ENCODE measurements around the gene TOX3. TPM values are rescaled to one million over a fixed set of nuclear protein-coding genes. Genes with fewer than 3 reads are reported as not detected.

TOX3 gene
- total RNA-seq, 1 donor from 2014 or later, result 48.1 TPM

GRCh38 chr16:52455549-52456277, 91.2 kb downstream of the TOX3 start:
- peaks cover 97% of the 10 kb centered on the region for H3K79me2 ChIP-seq (ENCODE audit: low read depth)
- H3K4me1 ChIP-seq, result peaks cover 35% of the 10 kb centered on the region
- Mint-ChIP-seq H3K27me3 (ENCODE audit: insufficient read depth, low read depth) (peaks cover 4% of the 10 kb centered on the region), H3K4me3 (no peak overlapping the region), H3K4me1 (peaks cover 34% of the 10 kb centered on the region), H3K27ac (no peak overlapping the region), H3K9me3 (peaks cover 3% of the 10 kb centered on the region), H3K36me3 (peaks cover 40% of the 10 kb centered on the region)
- H3K4me2 ChIP-seq, result peak overlapping the region; percentile 63
- H3K27ac ChIP-seq, result peak overlapping the region; percentile 86
- H3K4me3 ChIP-seq, result no peak overlapping the region
- H3K9ac ChIP-seq, result no peak overlapping the region
- H3K9me3 ChIP-seq (ENCODE audit: low read depth), result no peaks in the 10 kb centered on the region
- DNase-seq (ENCODE audit: low spot score), result no peak
- no peaks in the 10 kb centered on the region for H3K27me3 ChIP-seq
- peaks cover 55% of the 10 kb centered on the region for H4K20me1 ChIP-seq (ENCODE audit: low read depth)
- H3F3A ChIP-seq (ENCODE audit: low read depth), result peaks cover 44% of the 10 kb centered on the region
- no peak overlapping the region for H2AFZ ChIP-seq (replicated peaks)
- peaks cover 15% of the 10 kb centered on the region for H3K36me3 ChIP-seq
- TF ChIP-seq EZH2phosphoT487 (IDR thresholded peaks at IDR 0.05) (no peak), EZH2 (IDR thresholded peaks at IDR 0.05) (no peak)
- TF ChIP-seq, protein P1, sequence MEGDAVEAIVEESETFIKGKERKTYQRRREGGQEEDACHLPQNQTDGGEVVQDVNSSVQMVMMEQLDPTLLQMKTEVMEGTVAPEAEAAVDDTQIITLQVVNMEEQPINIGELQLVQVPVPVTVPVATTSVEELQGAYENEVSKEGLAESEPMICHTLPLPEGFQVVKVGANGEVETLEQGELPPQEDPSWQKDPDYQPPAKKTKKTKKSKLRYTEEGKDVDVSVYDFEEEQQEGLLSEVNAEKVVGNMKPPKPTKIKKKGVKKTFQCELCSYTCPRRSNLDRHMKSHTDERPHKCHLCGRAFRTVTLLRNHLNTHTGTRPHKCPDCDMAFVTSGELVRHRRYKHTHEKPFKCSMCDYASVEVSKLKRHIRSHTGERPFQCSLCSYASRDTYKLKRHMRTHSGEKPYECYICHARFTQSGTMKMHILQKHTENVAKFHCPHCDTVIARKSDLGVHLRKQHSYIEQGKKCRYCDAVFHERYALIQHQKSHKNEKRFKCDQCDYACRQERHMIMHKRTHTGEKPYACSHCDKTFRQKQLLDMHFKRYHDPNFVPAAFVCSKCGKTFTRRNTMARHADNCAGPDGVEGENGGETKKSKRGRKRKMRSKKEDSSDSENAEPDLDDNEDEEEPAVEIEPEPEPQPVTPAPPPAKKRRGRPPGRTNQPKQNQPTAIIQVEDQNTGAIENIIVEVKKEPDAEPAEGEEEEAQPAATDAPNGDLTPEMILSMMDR (IDR thresholded peaks at IDR 0.05), result no peak

GRCh38 chr16:52453644-52454043, 93.3 kb downstream of the TOX3 start:
- H3K27me3 ChIP-seq, result no peaks in the 10 kb centered on the region
- TF ChIP-seq, protein P1 (IDR thresholded peaks at IDR 0.05), result no peak
- TF ChIP-seq EZH2phosphoT487 (IDR thresholded peaks at IDR 0.05) (no peak), EZH2 (IDR thresholded peaks at IDR 0.05) (no peak)
- H3F3A ChIP-seq (ENCODE audit: low read depth), result peaks cover 29% of the 10 kb centered on the region
- H2AFZ ChIP-seq (replicated peaks), result no peak overlapping the region
- Mint-ChIP-seq H3K9me3 (peaks cover 3% of the 10 kb centered on the region), H3K36me3 (peaks cover 57% of the 10 kb centered on the region), H3K4me1 (peaks cover 26% of the 10 kb centered on the region), H3K4me3 (no peak overlapping the region), H3K27me3 (ENCODE audit: insufficient read depth, low read depth) (peaks cover 4% of the 10 kb centered on the region), H3K27ac (no peak overlapping the region)
- no peak for DNase-seq (ENCODE audit: low spot score)
- H3K9me3 ChIP-seq (ENCODE audit: low read depth), result no peaks in the 10 kb centered on the region
- no peak overlapping the region for H3K4me2 ChIP-seq
- peaks cover 25% of the 10 kb centered on the region for H3K4me1 ChIP-seq
- H3K9ac ChIP-seq, result no peak overlapping the region
- H3K79me2 ChIP-seq (ENCODE audit: low read depth), result peaks cover 97% of the 10 kb centered on the region
- H3K36me3 ChIP-seq, result peaks cover 22% of the 10 kb centered on the region
- H4K20me1 ChIP-seq (ENCODE audit: low read depth), result peaks cover 58% of the 10 kb centered on the region
- H3K27ac ChIP-seq, result no peak overlapping the region
- no peak overlapping the region for H3K4me3 ChIP-seq

DNA sequence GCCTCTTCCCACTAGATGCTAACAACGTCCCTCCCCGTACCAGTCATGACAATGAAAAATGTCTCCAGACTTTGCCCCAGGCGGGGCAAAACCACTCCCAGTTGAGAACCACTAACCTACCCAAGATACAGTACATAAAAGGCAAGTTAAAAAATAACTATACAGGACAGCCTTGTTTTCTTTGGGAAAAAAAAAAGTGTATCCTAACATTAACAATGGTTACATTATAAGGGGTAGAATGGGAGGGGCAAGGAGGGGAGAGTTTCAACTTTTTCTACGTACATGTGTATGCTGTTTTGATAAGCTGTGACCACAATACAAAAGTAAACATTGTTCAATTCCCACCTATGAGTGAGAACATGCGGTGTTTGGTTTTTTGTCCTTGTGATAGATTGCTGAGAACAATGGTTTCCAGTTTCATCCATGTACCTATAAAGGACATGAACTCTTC, 94.9 kb downstream of the TOX3 start:
- H3K79me2 ChIP-seq (ENCODE audit: low read depth), result peaks cover 97% of the 10 kb centered on the region
- Mint-ChIP-seq H3K27ac (no peak overlapping the region), H3K9me3 (peaks cover 3% of the 10 kb centered on the region), H3K27me3 (ENCODE audit: insufficient read depth, low read depth) (peaks cover 4% of the 10 kb centered on the region), H3K36me3 (peaks cover 70% of the 10 kb centered on the region), H3K4me3 (no peak overlapping the region), H3K4me1 (peaks cover 22% of the 10 kb centered on the region)
- no peak for DNase-seq (ENCODE audit: low spot score)
- H3K4me1 ChIP-seq, result peaks cover 18% of the 10 kb centered on the region
- H3K36me3 ChIP-seq, result peaks cover 22% of the 10 kb centered on the region
- no peak overlapping the region for H3K4me2 ChIP-seq
- no peak overlapping the region for H3K4me3 ChIP-seq
- no peaks in the 10 kb centered on the region for H3K27me3 ChIP-seq
- no peaks in the 10 kb centered on the region for H3K9me3 ChIP-seq (ENCODE audit: low read depth)
- TF ChIP-seq, protein P1 (IDR thresholded peaks at IDR 0.05), result no peak
- no peak for TF ChIP-seq EZH2phosphoT487 (IDR thresholded peaks at IDR 0.05)
- TF ChIP-seq EZH2 (IDR thresholded peaks at IDR 0.05), result no peak
- no peak overlapping the region for H3K27ac ChIP-seq
- H3K9ac ChIP-seq, result no peak overlapping the region
- no peak overlapping the region for H2AFZ ChIP-seq (replicated peaks)
- H3F3A ChIP-seq (ENCODE audit: low read depth), result peaks cover 12% of the 10 kb centered on the region
- H4K20me1 ChIP-seq (ENCODE audit: low read depth), result peaks cover 53% of the 10 kb centered on the region

Measured in neural progenitor cell (in vitro differentiated cells).